ENCODE data around the gene TEX14. TPM values are rescaled to one million over a fixed set of nuclear protein-coding genes. Genes with fewer than 3 reads are reported as not detected.

TEX14 gene
- total and polyA plus RNA-seq, 9 donors, result 2.1 to 5.1 (median 4.1) TPM

DNA sequence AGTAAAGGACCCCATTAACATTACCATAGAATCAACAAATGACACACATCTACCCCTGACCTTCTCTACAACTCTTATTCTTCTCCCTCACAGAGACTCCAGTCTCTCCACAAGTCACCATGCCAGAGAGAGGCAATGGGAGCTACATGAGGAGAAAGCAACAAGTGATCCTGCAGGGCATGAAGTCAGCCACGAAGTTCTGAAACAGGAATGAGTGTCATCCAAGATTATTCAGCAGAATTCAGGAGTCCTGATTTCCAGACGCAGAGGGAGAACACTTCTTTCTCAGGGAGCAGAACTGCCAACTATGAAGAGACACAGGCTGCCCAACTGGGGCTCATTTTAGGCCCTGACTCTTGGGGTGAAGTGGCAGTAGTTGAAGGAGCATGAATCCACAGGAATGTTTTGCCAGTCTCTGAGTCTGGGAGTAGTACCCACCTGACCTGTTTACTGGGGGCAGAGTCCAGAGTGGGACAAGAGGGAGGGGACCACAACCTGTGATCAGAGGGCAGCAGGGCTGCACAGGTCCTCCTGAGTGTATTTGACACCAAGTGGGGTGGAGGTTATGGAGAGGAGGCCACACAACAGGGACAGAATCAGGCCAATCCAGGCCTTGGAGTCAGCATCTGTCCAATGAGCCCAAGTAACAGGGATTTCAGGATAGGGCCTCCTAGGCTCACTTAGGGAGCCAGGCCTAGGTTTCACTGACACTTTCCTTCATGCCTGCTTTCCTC is 175.0 kb downstream of the TEX14 start:
- H3K9me3 ChIP-seq (replicated peaks; ENCODE audit: control insufficient read depth, low read depth, low read length), result no peaks in the 10 kb centered on the region
- 53% methylated on average over 2 of the region's 2 CpGs for WGBS (ENCODE audit: insufficient coverage)
- peak overlapping the region; percentile 93 for H3K4me3 ChIP-seq (ENCODE audit: low read length)
- peaks cover 42% of the 10 kb centered on the region for H3K4me1 ChIP-seq (ENCODE audit: control insufficient read depth, insufficient read depth, low read length)
- DNase-seq, result no peak
- no peaks in the 10 kb centered on the region for H3K27me3 ChIP-seq (ENCODE audit: control insufficient read depth, insufficient read depth, low read length)
- peak overlapping the region; percentile 94 for H3K27ac ChIP-seq (ENCODE audit: low read length)
- peaks cover 28% of the 10 kb centered on the region for H3K36me3 ChIP-seq (ENCODE audit: control insufficient read depth, insufficient read depth, low read length)

DNA sequence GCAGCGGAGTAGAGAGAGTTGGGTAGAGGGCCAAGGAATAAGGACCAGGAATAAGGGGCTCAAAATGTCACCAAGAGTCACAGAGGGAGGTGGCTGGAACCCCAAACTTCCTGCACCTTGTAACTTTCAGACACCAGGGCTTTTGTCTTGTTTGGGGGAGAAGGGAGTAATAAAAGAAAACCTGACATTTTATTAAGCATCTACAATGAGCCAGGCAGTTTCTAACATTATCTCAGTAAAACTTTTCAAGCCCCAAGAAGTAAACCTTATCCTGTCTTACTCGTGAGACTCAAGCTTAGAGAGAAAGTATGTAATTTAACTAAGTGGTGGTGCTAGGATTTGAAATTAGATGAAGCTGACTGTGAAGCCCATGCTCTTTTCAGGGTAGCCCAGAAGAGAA is 176.6 kb downstream of the TEX14 start:
- no peak for DNase-seq
- H3K36me3 ChIP-seq (ENCODE audit: control insufficient read depth, insufficient read depth, low read length), result peaks cover 36% of the 10 kb centered on the region
- H3K4me3 ChIP-seq (ENCODE audit: low read length), result no peak overlapping the region
- no peaks in the 10 kb centered on the region for H3K9me3 ChIP-seq (replicated peaks; ENCODE audit: control insufficient read depth, low read depth, low read length)
- no peaks in the 10 kb centered on the region for H3K27me3 ChIP-seq (ENCODE audit: control insufficient read depth, insufficient read depth, low read length)
- peaks cover 33% of the 10 kb centered on the region for H3K4me1 ChIP-seq (ENCODE audit: control insufficient read depth, insufficient read depth, low read length)
- H3K27ac ChIP-seq (ENCODE audit: low read length), result peak overlapping the region; percentile 80
- no CpG with 5 or more reads among the region's 2 CpGs for WGBS (ENCODE audit: insufficient coverage)

DNA sequence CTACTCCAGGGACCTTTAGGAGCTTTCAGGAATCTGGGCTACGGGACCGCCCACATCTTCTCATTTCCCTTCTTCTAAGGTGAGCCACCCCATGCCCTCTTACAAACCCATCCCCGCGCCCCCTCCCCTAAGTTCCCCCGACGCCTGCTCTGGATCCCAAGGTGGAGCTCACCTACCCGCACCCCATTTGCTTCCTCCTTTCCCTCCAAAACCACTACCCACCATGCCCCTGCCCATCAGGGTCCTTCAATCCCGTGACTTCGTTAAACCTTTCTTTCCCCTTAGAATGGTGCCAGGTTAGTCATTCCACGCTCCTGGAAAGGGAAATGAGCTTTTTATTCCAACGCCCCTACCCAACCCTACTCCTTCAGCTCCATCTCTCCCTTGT is 177.1 kb downstream of the TEX14 start:
- Histone ChIP-seq H3K9me3 (replicated peaks; ENCODE audit: control insufficient read depth, low read depth, low read length) (no peaks in the 10 kb centered on the region), H3K36me3 (ENCODE audit: control insufficient read depth, insufficient read depth, low read length) (peaks cover 41% of the 10 kb centered on the region), H3K27me3 (ENCODE audit: control insufficient read depth, insufficient read depth, low read length) (no peaks in the 10 kb centered on the region), H3K27ac (ENCODE audit: low read length) (peak overlapping the region; percentile 80), H3K4me3 (ENCODE audit: low read length) (peak overlapping the region; percentile 70), H3K4me1 (ENCODE audit: control insufficient read depth, insufficient read depth, low read length) (peaks cover 31% of the 10 kb centered on the region)
- DNase-seq, result no peak
- 4% methylated on average over 9 of the region's 11 CpGs for WGBS (ENCODE audit: insufficient coverage)

DNA sequence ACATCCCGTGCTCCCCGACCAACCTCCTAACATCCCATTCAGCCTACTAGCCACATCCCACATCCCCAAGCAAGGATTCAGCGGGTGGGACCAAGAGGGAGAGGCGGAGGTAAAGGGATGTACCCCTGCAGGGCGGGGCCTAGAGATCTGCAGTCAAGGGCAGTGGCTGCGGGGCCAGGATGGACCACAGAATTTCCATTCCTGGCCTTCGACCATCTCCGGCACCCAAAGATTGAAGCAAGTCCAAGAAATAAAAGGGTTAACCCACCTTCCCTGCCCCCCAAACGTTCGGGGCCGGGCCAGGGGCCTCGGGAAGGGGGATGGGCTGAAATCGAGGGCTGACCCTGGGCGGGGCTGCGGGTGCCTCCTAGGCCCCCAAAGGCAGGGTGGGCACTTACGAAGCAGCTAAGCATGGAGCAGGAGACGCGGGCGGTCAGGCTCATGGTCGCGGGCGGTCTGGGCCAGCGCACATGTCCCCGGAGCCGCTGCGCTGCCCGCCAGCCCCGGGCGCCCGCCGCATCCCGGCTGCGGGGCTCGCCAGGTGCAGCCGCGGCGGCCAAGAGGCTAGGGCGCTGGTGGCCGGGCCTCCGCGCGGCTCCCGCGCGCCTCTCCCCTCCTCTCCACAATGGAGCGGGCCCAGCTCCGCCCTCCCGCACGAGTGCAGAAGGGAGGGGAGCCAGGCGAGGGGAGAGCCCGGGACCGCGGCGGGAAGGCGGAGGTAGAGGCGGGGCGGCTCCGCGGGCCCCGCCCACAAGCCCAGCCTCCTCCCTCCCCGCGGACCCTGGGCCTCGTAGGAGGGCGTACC is 177.7 kb downstream of the TEX14 start, which contains the start of gene MTMR4:
Gene MTMR4, minus strand, starts transcription at position 674 of the 805 bp plus-strand sequence. Its CDS starts 231 bp downstream, at position 443.
- Histone ChIP-seq H3K4me1 (ENCODE audit: control insufficient read depth, insufficient read depth, low read length) (peaks cover 28% of the 10 kb centered on the region), H3K27ac (ENCODE audit: low read length) (peak within 1 kb of the TSS; percentile 80), H3K27me3 (ENCODE audit: control insufficient read depth, insufficient read depth, low read length) (no peaks in the 10 kb centered on the region), H3K9me3 (replicated peaks; ENCODE audit: control insufficient read depth, low read depth, low read length) (no peaks in the 10 kb centered on the region), H3K36me3 (ENCODE audit: control insufficient read depth, insufficient read depth, low read length) (peaks cover 47% of the 10 kb centered on the region), H3K4me3 (ENCODE audit: low read length) (peak within 1 kb of the TSS; percentile 70)
- DNase-seq, result peak; percentile 93
- WGBS (ENCODE audit: insufficient coverage), result under 1% methylated on average over 24 of the region's 64 CpGs

DNA sequence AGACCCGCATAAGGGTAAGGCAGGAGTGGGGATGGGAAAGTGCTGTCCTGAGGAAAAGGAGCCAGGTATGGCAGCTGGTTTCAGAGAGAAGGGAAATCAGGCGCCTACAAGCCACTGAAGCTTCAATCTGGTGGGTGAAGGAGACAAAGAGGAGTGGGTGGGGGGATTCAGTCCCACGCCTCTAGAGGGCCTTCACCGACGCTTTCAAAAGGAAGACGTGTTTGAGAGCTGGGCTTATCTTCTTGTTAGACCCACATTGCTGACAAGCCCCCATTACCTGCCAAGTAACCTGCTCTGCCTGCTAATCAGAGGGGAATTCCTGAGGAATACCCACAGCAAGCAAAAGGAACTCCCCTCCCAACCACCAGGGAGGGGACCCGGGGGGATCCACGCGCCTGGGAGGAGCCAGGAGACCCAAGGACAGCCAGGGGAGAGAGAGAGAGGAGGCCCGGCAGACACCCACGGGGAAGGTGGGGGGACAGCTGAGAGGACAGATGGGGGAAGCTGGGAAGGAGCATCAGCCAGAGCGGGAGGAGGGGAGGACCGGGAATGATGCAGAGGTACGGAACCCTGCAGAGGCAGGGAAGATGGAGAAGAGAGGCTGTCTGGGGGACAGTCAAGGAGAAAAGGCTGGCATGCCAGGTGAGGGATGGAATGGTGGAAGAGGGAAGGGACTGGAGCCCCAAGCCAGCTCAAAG is 178.4 kb downstream of the TEX14 start:
- DNase-seq, result no peak
- Histone ChIP-seq H3K4me3 (ENCODE audit: low read length) (peak overlapping the region; percentile 70), H3K4me1 (ENCODE audit: control insufficient read depth, insufficient read depth, low read length) (peaks cover 25% of the 10 kb centered on the region), H3K27ac (ENCODE audit: low read length) (no peak overlapping the region), H3K36me3 (ENCODE audit: control insufficient read depth, insufficient read depth, low read length) (peaks cover 54% of the 10 kb centered on the region), H3K9me3 (replicated peaks; ENCODE audit: control insufficient read depth, low read depth, low read length) (no peaks in the 10 kb centered on the region), H3K27me3 (ENCODE audit: control insufficient read depth, insufficient read depth, low read length) (no peaks in the 10 kb centered on the region)
- 46% methylated on average over 4 of the region's 14 CpGs for WGBS (ENCODE audit: insufficient coverage)

DNA sequence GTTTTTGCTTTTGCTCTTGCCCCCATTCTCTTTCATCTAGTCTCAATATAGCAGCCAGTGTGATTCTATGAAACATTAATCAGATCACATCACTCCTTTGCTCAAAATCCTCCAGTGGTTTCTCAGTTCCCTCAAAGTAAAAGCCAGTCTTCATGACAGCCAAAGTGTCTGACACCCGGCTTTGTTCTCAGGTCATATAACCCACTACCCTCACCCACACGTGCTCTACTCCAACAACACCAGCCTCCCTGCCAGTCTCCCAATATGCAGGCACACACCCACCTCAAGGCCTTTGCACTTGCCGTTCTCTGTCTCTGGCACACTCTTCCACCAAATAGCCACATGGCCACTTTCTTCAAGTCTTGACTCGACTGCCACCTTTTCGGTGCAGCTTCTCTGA is 181.8 kb downstream of the TEX14 start:
- Histone ChIP-seq H3K9me3 (replicated peaks; ENCODE audit: control insufficient read depth, low read depth, low read length) (no peaks in the 10 kb centered on the region), H3K4me3 (ENCODE audit: low read length) (no peak overlapping the region), H3K27me3 (ENCODE audit: control insufficient read depth, insufficient read depth, low read length) (no peaks in the 10 kb centered on the region), H3K36me3 (ENCODE audit: control insufficient read depth, insufficient read depth, low read length) (peaks cover 73% of the 10 kb centered on the region), H3K27ac (ENCODE audit: low read length) (no peak overlapping the region), H3K4me1 (ENCODE audit: control insufficient read depth, insufficient read depth, low read length) (peaks cover 14% of the 10 kb centered on the region)
- DNase-seq, result no peak
- 97% methylated on average over 5 of the region's 5 CpGs for WGBS (ENCODE audit: insufficient coverage)

DNA sequence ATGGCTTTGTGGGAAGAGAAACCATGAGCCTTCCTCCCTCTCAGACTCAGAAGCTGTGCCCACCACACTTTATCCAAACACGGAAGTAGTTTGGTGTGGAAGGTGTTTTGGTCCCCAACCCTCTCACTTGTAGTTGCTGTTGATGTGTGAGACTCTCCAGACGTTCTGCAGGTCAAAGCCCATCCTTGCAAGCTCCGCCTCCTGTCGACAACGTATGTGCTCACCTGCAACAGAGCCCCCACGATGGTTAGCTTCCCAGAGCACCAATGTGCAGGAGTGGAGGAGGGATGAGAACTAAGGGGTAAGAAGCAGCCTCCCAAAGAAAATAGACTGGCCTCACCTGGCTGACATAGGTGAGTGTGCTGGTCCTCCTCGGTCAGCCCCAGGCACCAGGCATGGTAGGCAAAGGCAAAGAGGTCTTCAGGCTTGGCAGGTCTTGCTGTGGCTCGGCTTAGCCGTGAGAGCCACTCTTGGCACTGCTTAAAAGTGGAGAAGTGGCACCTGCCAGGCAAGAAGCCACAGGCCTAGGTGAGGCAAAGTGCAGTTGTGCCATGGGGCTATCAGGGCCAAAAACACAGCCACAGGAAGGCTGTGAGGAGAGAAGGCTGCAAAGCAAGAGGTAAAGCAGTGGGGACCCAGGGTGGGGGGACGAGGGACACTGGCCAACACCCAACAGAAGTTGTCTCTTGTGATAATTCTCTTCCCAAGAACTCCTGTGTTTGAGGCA is 183.3 kb downstream of the TEX14 start:
- no peaks in the 10 kb centered on the region for H3K9me3 ChIP-seq (replicated peaks; ENCODE audit: control insufficient read depth, low read depth, low read length)
- no peak overlapping the region for H3K4me3 ChIP-seq (ENCODE audit: low read length)
- no peak for DNase-seq
- no peaks in the 10 kb centered on the region for H3K27me3 ChIP-seq (ENCODE audit: control insufficient read depth, insufficient read depth, low read length)
- no peak overlapping the region for H3K27ac ChIP-seq (ENCODE audit: low read length)
- peaks cover 4% of the 10 kb centered on the region for H3K4me1 ChIP-seq (ENCODE audit: control insufficient read depth, insufficient read depth, low read length)
- H3K36me3 ChIP-seq (ENCODE audit: control insufficient read depth, insufficient read depth, low read length), result peaks cover 88% of the 10 kb centered on the region
- WGBS (ENCODE audit: insufficient coverage), result 93% methylated on average over 5 of the region's 10 CpGs

DNA sequence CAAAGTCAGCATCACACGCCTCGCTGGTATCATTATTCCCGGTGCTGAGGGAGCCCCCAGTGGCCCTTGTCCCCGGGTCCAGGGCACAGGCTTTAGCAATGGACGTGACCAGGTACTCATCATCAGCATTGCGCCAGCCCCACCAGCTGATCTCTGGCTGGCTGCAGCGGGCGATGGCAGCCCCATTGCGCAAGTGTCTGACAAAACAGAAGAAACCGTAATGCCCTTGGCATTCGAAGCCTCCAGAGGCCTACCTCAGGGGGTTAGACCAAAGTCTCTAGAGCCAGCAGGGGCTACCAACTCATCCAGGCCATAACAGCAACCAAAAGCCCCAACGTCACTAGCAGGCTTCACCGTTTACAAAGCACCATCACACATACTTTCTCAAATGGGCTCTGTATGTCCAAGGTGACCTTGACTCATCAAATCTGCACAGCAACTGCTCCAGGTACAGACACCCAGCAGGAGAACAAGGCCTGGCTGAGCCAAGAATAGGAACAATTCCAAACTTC is 184.7 kb downstream of the TEX14 start:
- Histone ChIP-seq H3K4me3 (ENCODE audit: low read length) (no peak overlapping the region), H3K9me3 (replicated peaks; ENCODE audit: control insufficient read depth, low read depth, low read length) (no peaks in the 10 kb centered on the region), H3K36me3 (ENCODE audit: control insufficient read depth, insufficient read depth, low read length) (peaks cover 87% of the 10 kb centered on the region), H3K27me3 (ENCODE audit: control insufficient read depth, insufficient read depth, low read length) (no peaks in the 10 kb centered on the region), H3K4me1 (ENCODE audit: control insufficient read depth, insufficient read depth, low read length) (no peaks in the 10 kb centered on the region), H3K27ac (ENCODE audit: low read length) (no peak overlapping the region)
- WGBS (ENCODE audit: insufficient coverage), result 90% methylated on average over 13 of the region's 13 CpGs
- DNase-seq, result no peak

Measured in muscle of leg (tissue), 11 donors.